8988T (cell line): ENCODE results near the gene TNRC6C.

Source experiments
- DNase-seq: peaks from one replicate; pipeline ENCODE4 v3.0.0; 2011

The TNRC6C gene

DNA sequence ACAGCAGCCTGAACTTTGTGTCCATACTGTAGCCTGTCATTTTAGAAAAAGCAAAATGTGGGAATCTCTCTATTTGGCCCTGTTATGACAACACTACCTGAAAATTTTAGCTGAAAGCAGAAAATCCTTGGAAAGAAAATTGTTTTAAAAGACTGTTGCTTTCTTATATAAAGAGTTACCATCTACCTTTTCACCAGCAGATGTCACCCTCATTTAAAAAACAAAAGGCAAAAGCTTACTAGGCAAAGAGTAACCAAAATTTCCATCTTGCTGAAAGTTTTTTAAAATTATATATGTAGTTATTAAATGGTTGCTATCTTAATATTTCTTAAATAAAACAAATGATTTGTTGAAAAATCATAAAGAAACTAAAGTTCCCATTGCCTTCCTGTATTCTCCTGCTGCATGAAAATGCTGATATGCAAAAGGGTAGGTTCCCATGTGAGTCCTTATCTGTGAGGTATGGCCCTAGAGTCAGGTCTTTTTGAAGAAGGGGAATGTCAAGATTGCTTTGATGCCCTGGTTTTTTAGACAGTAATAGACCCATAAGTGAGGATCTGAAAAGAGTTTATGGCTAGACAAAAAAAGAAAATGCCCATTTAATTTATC lies 61.0 kb downstream of the TNRC6C start:
- DNase-seq, result no peak

GRCh38 chr17:78019976-78020716 lies 61.6 kb downstream of the TNRC6C start:
- no peak for DNase-seq

- DNase-seq, result no peak
These were observed 62.2 kb downstream of the TNRC6C start for GRCh38 chr17:78020717-78021108.

DNA sequence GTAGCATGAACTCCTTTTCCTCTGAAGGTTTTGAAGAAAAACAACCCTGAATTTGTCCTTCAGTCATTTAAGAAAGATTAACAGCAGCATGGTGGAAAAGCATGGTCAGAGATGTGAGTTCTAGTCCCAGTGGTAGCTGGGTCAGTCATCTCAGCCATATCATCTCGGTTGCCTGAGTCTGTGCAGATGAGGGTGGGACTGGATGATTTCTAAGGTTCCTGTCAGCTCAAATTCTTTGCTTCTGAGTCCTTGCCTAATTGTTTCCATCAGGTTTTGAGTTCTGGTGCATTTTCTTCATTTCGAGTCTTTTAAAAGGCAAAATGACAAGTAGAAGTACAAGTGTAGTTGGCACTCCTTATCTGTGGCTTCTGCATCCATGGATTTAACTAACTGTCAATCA lies 63.9 kb downstream of the TNRC6C start:
- DNase-seq, result no peak

- no peak for DNase-seq
These were observed 64.5 kb downstream of the TNRC6C start for GRCh38 chr17:78023042-78023441.

DNA sequence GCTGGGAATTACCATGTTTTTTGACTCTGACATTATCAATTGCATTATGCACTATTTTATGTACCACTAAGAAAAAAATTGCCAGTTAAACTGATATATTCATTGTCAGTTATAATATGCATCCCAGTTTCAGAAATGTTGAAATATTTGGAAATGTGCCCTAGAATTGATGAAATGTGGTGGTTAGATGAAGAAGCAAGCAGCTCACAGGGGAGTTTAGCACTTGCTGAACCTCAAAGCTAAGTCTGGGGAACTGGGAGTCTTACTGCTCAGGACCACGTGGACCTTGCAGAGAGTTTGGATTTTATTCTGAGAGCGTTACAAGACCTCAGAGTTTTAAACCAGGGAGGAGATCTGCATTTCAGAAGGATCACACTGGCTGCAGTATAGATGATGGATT lies 67.9 kb downstream of the TNRC6C start:
- DNase-seq, result no peak

GRCh38 chr17:78027121-78027520 lies 68.6 kb downstream of the TNRC6C start:
- no peak for DNase-seq

DNA sequence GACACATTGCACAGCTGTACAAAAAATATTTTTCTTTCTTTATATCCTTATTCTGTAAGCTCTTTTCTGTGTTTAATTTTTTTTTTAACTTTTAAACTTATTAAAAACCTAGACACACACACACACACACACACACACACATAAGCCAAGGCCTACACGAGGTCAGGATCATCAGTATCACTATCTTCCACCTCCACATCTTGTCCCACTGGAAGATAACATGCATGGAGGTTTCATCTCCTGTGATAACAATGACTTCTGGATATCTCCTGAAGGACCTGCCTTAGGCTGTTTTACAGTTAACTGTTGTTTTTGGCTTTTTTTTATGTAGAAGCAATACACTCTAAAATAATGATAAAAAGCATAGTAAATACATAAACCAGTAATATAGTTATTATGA lies 71.2 kb downstream of the TNRC6C start:
- no peak for DNase-seq

GRCh38 chr17:78031435-78031834 lies 72.9 kb downstream of the TNRC6C start:
- DNase-seq, result no peak

DNA sequence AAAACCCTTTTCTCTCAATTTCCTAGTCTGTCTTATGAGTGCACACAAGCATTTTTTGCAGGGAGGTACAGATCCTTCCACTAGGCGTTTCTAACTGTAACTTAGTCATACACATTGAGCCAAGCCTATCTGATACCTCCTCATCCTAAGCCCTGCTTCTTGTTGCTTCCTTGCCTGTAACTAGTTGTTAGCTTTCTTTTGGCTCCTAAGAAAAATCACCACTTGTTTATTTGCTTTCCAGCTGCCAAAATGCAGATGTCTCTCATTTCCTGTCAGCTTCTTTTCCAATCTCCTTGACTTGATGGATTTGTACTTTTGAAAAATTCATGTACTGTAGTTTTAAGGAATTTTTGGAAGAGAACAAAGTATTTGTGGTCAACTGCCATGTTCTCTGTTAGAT lies 73.7 kb downstream of the TNRC6C start:
- DNase-seq, result no peak

DNA sequence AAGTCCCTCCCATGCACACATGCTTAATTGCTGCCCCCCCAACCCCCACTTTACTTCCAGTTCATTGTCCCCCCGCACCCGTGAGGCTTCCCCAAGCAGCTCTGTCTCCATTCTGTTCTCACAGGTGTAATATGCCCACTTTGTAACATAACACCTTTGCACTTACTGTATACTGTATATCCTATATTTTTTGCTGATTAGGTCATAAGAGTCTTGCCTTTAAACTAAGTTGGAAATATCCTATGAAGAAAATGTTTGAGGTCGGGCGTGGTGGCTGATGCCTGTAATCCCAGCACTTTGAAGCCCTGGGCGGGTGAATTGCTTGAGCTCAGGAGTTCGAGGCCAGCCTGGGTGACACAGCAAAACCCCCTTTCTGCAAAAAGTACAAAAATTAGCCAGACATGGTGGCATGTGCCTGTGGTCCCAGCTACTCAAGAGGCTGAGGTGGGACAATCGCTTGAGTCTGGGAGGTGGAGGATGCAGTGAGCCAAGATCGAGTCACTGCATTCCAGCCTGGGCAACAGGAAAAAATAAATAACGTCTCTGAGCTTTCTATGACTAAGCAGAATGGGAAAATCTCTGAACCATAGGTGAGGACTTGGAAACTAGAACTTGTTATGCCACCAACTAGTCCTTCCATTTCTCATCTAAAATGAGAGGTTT lies 76.1 kb downstream of the TNRC6C start:
- no peak for DNase-seq

GRCh38 chr17:78037280-78037679 lies 78.8 kb downstream of the TNRC6C start:
- no peak for DNase-seq

- DNase-seq, result no peak
These were observed 80.3 kb downstream of the TNRC6C start for GRCh38 chr17:78038748-78039288.

DNA sequence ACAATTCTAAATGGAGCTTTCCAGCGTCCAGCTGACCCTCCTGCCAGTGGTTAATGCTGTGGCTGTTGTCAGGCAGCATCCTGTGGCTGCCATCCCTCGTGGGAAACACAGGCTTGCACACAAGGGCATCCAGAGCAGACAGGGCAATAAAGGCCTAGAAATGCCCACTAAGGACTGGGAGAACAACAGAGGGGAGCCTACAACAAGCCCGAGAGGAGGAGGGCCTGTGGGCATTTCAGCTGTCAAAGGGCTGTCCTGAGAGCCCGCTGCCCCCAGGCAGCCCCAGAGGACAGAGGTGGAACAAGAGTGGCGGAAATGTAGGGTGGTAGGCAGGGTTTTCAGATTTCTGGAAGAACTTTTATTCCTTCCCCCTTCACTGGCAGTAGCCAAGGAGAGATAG lies 81.1 kb downstream of the TNRC6C start:
- no peak for DNase-seq

- DNase-seq, result no peak
These were observed 82.2 kb downstream of the TNRC6C start for GRCh38 chr17:78040440-78041385.

GRCh38 chr17:78041386-78042179 lies 83.1 kb downstream of the TNRC6C start:
- DNase-seq, result no peak

- DNase-seq, result no peak
These were observed 84.0 kb downstream of the TNRC6C start for GRCh38 chr17:78042542-78042941.

GRCh38 chr17:78043031-78043430 lies 84.5 kb downstream of the TNRC6C start:
- no peak for DNase-seq

- DNase-seq, result no peak
These were observed 85.9 kb downstream of the TNRC6C start for GRCh38 chr17:78044280-78044835.

DNA sequence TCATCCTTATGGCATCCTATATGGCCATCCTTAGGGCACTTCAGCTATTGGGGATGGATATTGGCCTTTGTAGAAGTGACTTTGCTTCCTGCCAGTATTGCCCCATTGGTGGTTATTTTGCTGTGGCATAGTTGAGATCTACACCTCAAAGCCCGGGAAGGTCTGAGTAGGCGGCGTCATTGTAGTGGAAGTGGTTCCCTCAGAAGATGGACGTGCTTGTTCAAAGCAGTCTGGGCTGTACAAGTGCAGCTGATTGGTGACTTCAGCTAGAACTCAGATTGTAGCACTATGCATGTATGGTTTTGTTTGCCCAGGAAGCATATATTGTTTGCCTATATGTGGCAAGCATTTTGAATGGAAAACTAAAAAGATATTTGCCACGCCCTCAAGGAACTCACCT lies 86.8 kb downstream of the TNRC6C start:
- DNase-seq, result no peak

- DNase-seq, result no peak
These were observed 88.4 kb downstream of the TNRC6C start for GRCh38 chr17:78046923-78047322.
